Measurements from ENCODE around the gene CSMD2. TPM values are rescaled to one million over a fixed set of nuclear protein-coding genes. Genes with fewer than 3 reads are reported as not detected.

CSMD2 gene
- total RNA-seq, 1 donor from 2014 or later, result 2.6 TPM

DNA sequence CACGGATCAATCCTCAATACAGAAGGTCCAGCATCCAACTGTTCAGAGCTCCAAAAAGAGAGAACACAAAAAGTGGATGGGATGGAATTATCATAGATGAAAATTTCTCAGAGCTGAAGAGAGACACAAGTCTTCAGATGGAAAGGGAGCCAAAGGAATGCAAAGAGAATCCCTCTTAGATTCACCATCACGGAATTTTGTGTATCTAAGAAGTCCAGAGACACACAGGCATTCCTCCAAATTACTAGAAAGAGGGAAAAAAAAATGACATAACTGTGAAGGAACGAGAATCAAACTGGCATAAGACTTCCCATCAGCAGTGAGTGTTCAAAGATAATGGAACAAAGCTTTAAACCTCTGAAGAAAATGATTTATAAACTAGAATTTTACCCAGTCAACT is 591.4 kb downstream of the CSMD2 start:
- no peaks in the 10 kb centered on the region for H3K36me3 ChIP-seq
- H3K27me3 Mint-ChIP-seq (ENCODE audit: insufficient read depth, low read depth), result peaks cover 3% of the 10 kb centered on the region
- H4K20me1 ChIP-seq (ENCODE audit: low read depth), result no peaks in the 10 kb centered on the region

DNA sequence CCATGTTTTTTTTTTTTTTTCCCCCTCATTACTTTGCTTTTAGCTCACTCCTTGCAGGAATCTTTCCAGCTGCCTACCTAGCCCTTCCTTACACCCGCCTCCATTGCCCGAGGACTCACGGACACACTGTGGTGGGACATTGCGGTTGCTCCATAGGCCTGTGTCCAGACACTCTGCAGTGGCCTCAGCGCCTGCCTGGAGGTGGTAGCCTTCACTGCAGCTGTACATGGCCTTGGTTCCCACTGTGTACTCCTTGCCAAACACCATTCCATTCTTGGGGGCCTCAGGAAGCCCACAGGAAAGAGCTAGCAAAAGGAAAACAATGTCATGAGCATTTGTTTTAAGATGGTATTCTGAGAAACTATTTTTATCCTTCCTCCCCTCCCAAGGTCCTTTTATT is 592.6 kb downstream of the CSMD2 start:
- H3K27me3 Mint-ChIP-seq (ENCODE audit: insufficient read depth, low read depth), result peaks cover 5% of the 10 kb centered on the region
- Histone ChIP-seq H2AFZ (replicated peaks) (no peak overlapping the region), H3K79me2 (ENCODE audit: low read depth) (no peaks in the 10 kb centered on the region), H3K36me3 (no peaks in the 10 kb centered on the region), H4K20me1 (ENCODE audit: low read depth) (no peaks in the 10 kb centered on the region), H3K9me3 (ENCODE audit: low read depth) (no peaks in the 10 kb centered on the region), H3K27me3 (no peaks in the 10 kb centered on the region), H3K4me1 (peaks cover 4% of the 10 kb centered on the region), H3K4me3 (no peak overlapping the region), H3K4me2 (no peak overlapping the region), H3K27ac (no peak overlapping the region), H3K9ac (no peak overlapping the region), H3F3A (ENCODE audit: low read depth) (no peaks in the 10 kb centered on the region)
- no peak overlapping the region for H3K4me3 Mint-ChIP-seq
- peaks cover 5% of the 10 kb centered on the region for H3K9me3 Mint-ChIP-seq
- H3K27ac Mint-ChIP-seq, result no peak overlapping the region
- TF ChIP-seq, protein P1, sequence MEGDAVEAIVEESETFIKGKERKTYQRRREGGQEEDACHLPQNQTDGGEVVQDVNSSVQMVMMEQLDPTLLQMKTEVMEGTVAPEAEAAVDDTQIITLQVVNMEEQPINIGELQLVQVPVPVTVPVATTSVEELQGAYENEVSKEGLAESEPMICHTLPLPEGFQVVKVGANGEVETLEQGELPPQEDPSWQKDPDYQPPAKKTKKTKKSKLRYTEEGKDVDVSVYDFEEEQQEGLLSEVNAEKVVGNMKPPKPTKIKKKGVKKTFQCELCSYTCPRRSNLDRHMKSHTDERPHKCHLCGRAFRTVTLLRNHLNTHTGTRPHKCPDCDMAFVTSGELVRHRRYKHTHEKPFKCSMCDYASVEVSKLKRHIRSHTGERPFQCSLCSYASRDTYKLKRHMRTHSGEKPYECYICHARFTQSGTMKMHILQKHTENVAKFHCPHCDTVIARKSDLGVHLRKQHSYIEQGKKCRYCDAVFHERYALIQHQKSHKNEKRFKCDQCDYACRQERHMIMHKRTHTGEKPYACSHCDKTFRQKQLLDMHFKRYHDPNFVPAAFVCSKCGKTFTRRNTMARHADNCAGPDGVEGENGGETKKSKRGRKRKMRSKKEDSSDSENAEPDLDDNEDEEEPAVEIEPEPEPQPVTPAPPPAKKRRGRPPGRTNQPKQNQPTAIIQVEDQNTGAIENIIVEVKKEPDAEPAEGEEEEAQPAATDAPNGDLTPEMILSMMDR (IDR thresholded peaks at IDR 0.05), result no peak
- TF ChIP-seq EZH2 (IDR thresholded peaks at IDR 0.05), result no peak
- no peak for TF ChIP-seq EZH2phosphoT487 (IDR thresholded peaks at IDR 0.05)
- no peaks in the 10 kb centered on the region for H3K4me1 Mint-ChIP-seq
- peaks cover 2% of the 10 kb centered on the region for H3K36me3 Mint-ChIP-seq
- DNase-seq (ENCODE audit: low spot score), result no peak

More for the DNA sequence above, 591.4 kb downstream of the CSMD2 start:
- H3K27me3 ChIP-seq, result no peaks in the 10 kb centered on the region
- TF ChIP-seq EZH2 (IDR thresholded peaks at IDR 0.05), result no peak
- TF ChIP-seq, protein P1 (IDR thresholded peaks at IDR 0.05), result no peak
- TF ChIP-seq EZH2phosphoT487 (IDR thresholded peaks at IDR 0.05), result no peak
- no peak overlapping the region for H3K27ac ChIP-seq
- H3K9me3 ChIP-seq (ENCODE audit: low read depth), result no peaks in the 10 kb centered on the region
- H3K4me3 ChIP-seq, result no peak overlapping the region
- H3K4me1 Mint-ChIP-seq, result peaks cover 4% of the 10 kb centered on the region
- no peak overlapping the region for H3K9ac ChIP-seq
- H3K4me1 ChIP-seq, result peaks cover 15% of the 10 kb centered on the region
- H3K79me2 ChIP-seq (ENCODE audit: low read depth), result no peaks in the 10 kb centered on the region
- peaks cover 7% of the 10 kb centered on the region for H3F3A ChIP-seq (ENCODE audit: low read depth)
- H2AFZ ChIP-seq (replicated peaks), result no peak overlapping the region
- no peak overlapping the region for H3K27ac Mint-ChIP-seq
- peaks cover 5% of the 10 kb centered on the region for H3K9me3 Mint-ChIP-seq
- no peak for DNase-seq (ENCODE audit: low spot score)
- no peak overlapping the region for H3K4me2 ChIP-seq
- H3K4me3 Mint-ChIP-seq, result no peak overlapping the region
- H3K36me3 Mint-ChIP-seq, result peaks cover 2% of the 10 kb centered on the region

DNA sequence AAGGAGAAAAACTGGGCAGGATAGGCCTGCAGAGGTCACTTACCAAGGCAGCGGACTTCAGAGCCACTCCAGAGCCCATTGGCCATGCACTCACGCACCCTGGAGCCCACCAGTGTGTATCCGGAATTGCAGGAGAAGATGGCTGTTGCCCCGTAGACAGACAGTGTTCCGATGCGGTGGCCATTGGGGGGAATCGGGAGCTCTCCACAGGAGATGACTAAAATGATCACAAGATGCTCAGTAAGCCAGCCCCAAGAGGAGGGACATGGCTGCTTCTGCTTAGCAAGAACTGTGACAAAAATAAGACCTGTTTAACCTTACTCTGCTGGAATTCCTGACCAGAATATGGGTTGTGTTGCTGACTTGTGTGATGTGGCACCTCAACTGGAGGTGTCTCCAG is 595.7 kb downstream of the CSMD2 start:
- TF ChIP-seq EZH2 (IDR thresholded peaks at IDR 0.05) (no peak), EZH2phosphoT487 (IDR thresholded peaks at IDR 0.05) (no peak)
- TF ChIP-seq, protein P1 (IDR thresholded peaks at IDR 0.05), result no peak
- Mint-ChIP-seq H3K4me1 (no peaks in the 10 kb centered on the region), H3K27me3 (ENCODE audit: insufficient read depth, low read depth) (peaks cover 3% of the 10 kb centered on the region), H3K27ac (no peak overlapping the region), H3K9me3 (peaks cover 5% of the 10 kb centered on the region), H3K36me3 (peaks cover 2% of the 10 kb centered on the region), H3K4me3 (no peak overlapping the region)
- Histone ChIP-seq H3K4me2 (no peak overlapping the region), H3K9ac (no peak overlapping the region), H3F3A (ENCODE audit: low read depth) (no peaks in the 10 kb centered on the region), H4K20me1 (ENCODE audit: low read depth) (no peaks in the 10 kb centered on the region), H3K4me3 (no peak overlapping the region), H2AFZ (replicated peaks) (no peak overlapping the region), H3K79me2 (ENCODE audit: low read depth) (no peaks in the 10 kb centered on the region), H3K27me3 (no peaks in the 10 kb centered on the region), H3K4me1 (no peaks in the 10 kb centered on the region), H3K27ac (no peak overlapping the region), H3K9me3 (ENCODE audit: low read depth) (no peaks in the 10 kb centered on the region), H3K36me3 (no peaks in the 10 kb centered on the region)
- DNase-seq (ENCODE audit: low spot score), result no peak

All from neural progenitor cell (in vitro differentiated cells).